DMS153 treated with DMSO at 0.1 percent for 48 hours (cell line): Measurements from ENCODE around the gene MRPL36.
"Not testable (repeated sequence)": the region's sequence is repeated elsewhere in the genome, so short reads cannot be mapped to it uniquely, and the experiment has no call there.

Experiments used
- DNase-seq: peaks from one replicate; lab custom pipeline; 2025; ENCODE audit not compliant: unreplicated experiment; lab: John Stamatoyannopoulos, UW

MRPL36 gene

DNA sequence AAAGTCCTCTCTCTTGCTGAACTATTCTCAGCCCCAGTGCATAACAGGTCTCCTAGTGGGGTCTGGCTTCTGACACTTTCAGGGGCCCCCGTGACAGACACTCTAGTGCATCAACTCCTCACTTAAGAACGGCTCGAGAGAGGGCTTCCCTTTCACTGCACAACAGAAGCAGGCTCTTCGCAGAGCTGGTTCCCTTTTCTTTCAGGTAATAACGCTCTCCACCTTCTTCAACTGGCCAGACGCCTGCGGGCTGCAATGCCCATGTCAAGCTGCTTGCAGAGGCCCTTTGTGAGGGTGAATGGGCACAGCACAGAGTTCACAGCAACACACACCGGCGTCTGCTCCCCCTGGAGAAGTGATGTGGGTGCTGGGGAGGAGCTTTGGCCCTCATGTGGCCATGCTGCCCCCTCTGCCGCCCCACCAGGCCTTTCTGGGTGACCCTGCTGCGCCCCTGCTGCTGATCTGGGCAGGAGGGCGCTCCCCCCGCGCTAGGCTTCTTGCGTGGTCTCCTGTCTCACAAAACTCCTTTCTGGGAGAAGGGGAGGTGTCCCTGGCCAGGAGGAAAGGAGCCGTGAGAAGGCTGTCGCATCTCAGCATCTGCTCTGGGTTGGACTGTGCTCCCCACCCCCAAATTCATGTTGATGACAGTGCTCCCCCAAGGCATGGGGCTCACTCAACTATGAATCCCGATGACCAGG is 2.4 kb downstream of the MRPL36 start:
- DNase-seq = no peak

DNA sequence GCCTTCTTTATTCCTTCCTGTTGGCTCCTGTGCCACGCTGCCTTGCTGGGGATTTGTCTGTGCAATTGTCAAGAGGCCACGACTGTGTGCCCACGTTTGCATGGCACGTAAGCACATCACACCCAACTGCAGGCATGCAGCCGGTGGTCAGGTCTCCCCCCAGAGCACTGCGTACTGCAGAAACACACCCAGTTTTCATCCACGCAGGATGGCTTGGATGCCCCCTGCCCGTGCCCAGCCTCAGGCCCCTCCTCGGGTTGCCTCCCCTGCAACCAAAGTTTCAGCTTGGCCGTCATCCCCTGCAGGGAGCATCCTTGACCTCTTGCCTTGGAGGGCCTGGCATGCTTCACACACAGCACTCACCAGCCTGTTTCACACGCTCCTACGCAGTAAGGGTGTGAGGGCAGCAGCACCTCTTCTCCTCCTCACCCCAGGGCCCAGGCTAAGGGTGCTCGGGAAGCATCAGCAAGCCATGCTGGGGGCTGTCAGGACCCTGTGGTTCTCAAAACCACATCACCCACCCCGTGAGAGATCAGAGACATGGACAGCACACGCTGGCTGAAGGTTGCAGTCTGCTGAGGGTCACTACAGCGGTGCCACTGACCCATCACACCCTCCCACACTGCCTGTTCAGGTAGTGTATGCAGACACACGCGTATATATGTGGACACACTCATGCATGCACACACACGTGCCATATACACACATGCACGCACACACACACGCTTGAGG is 3.1 kb downstream of the MRPL36 start:
- DNase-seq = no peak

DNA sequence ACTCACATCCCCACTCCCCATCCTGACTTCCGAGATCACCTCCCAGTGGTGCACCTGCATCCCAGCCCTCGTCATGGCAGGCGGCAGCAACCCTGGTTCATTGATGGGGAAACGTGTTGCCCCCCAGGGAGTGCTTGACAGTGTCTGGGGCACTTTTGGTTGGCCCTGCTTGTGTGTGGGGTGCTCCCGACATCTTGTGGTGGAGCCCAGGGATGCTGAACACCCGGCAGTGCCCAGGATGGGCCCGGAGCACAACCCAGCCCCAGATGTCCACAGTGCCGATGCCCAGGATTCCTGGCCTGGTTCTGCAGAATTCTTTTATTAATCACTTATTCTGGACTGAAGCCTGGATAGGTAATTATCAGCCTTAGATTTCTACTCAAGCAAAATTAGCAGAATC is 3.7 kb downstream of the MRPL36 start:
- DNase-seq = no peak

GRCh38 chr5:1795506-1795905 is 4.1 kb downstream of the MRPL36 start:
- no peak for DNase-seq

DNA sequence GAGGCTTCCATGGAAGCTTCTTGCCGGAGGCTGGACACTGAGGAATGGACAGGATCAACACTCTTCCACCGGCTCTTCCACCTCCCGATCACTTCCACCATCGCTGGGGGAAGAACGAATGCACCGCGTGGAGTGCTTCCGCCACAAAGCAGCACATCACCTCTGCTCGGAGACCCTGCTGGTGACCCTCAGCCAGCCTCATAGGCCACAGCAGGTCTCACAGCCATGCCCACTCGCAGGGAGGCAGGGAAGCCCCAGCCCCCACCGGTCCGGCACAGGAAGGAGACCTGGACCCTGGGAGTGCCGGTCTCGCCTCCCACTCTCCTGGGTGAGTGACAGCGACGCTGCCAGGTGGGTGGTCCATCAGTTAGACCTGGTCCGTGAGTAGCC is 4.7 kb downstream of the MRPL36 start:
- DNase-seq = no peak

DNA sequence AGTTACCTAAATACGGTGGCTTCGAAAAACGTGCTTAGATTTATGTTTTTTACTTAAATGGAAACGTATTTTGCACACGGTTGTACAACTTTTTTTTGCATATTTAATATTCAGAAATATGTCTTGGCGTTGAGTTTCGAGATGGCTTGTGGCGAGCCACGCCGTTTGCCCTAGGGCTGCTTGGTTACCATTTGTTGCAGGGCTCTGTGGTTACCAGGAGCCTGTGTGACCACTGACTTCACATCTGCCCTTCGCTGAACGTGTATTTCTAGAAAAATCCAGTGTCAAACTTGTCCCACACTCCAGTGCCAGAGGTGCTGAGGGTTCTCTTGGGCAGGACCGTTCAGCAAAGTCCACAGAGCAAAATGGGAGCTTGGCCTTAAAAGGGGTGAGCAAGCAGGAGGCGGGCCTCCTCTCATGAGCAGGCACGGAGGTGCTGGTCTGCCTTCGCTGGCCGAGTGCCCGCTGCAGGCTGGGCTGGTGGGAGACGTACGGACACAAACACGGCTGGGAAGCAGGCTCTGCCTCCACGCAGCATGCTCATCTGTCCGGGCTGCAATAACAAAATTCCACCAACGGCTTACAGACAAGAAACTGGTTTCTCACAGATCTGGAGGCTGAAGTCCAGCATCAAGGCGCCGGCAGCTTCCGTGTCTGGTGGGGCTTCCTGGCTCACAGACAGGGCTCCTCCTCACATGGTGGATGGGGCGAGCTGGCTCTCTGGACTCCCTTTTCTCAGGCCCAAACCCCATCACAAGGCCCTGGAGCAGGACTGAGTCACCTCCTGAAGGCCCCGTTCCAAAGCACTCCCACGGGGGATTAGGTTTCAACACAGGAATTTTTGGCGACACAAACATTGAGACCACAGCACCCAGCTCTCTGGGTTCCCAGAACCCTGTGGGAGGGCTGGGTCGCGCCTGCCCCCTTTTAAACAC is 5.4 kb downstream of the MRPL36 start:
- no peak for DNase-seq

DNA sequence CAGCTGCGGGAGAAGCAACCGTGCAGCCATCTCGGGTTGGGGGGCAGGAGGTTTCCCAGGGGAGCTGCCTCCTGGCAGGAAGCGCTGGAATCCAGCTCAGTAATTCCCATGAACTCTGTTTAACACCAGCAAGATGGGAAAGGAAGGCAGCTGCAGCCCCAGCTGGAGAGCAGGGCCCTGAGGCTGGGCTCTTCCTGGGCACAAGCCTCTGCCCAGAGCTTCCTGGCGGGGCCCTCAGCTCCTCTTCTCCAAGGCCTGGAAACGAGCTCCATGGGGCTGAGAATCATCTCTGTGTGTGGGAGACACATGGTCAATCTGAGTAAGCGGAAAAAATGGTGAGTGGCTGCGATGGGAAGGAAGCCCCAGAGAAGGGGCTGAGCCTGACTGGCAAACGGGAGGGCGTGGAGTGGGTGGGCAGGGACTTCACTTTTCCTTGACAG is 6.3 kb downstream of the MRPL36 start:
- DNase-seq = no peak

GRCh38 chr5:1792842-1793266 is 6.8 kb downstream of the MRPL36 start:
- DNase-seq = no peak

DNA sequence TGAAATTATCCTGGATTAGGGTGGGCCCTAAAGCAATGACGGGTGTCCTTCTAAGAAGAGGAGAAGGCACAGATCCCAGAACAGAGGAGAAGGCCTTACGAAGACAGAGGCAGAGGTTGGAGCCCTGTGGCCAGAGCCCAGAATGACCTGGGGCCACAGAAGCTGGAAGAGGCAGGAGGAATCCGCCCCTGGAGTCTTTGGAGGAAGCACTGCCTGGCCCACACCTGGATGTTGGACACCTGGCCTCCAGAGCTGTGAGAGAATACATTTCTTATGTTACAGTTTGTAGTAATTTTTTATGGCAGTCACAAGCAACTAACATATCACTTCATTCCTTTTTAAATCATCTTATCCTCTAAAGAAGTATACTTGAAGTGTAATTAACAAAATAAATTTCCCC is 8.5 kb downstream of the MRPL36 start:
- no peak for DNase-seq

DNA sequence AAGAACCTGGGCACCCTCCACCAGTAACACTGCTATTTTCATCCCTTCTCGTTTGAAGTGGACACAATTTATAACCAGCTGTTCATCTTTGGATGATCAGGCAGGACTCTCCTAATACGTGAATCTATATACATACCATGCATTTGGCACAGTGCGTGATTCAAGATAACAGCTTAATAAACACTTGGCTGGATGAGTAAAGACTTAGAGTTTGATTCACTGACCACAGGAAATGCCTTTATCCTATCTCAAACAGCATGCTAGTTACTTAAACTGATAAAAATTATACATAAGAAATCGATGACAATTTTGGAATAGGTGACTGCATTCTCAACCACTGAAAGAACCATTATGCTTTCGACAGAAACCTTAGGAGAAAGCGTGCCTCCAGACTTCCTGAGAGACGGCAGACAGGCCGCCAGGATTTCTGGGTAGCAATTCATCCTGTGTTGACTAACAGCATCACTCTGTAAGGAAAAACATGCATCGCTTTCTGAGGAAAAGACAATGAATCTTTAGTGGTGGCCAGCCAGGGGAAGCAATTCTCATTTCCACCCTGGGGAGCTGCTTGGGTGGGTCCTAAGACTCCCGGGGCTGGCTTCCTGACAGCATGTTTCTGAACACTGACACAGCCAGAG is 9.7 kb downstream of the MRPL36 start:
- no peak for DNase-seq

GRCh38 chr5:1789438-1789833 is 10.2 kb downstream of the MRPL36 start:
- DNase-seq = not testable (repeated sequence)

DNA sequence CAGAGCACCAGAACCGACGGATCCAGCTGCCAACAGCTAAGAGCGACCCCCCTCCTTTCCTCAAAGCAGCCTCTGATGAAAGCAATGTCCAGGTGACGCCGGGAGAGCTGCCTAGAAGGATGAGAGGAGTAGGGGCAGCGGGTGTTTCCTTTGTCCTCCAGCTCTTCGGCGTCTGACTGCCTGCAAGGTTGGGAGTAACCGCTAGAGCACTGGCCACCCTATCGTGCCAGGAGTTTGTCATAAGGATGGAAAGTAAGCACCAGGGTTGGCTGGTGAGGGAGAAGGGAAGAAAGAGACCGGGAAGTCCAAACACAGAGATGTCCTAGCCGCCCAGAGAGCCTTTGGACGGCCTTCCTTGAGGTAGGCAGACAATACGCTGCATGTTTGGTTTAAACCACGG is 10.8 kb downstream of the MRPL36 start:
- no peak for DNase-seq

DNA sequence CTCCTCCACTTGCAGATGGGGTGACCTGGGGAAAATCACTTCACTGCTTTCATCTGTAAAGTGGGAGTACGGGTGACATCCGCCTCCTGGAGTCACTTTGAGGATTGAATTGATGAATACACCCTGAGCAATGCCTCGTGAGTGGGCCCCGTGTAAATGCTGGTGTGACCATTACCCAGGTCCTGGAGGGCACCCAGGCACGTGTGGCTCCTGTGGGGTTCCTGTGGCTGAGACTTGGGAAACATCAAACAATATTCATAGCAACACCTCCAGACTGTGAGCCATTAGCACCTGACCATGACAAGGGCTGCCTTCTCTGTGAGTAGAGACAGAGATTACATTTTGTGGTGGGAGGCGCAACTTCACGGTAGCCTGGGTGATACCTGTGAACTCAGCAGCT is 11.4 kb downstream of the MRPL36 start:
- DNase-seq = no peak

DNA sequence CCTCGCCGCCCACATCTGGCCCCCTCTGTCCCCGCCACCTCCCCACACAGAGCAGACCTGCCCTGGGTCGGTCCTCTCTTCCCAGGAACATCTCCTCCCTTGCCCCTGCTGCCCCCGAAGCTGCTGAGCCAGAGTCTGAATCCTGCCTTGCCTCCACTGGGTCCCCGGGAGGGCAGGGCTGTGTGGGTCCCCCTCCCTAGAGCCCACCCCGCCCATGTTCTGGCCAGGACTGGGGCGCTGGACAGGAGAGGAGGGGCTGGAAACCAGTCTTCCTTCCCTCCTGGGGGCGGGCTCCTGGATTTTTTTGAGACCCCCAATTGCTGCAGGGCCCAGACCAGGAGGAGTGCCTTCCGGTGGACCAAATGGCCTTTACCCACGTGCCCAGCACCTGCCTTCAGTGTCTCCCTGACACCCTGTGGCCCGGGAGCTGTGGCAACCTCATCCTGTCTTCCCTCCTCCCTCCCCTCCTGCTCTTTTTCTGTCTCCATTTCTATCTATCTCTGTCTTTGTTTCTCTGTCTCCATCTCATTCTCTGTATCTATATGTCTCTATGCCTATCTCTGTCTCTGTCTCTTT is 12.1 kb downstream of the MRPL36 start:
- DNase-seq = no peak

GRCh38 chr5:1786621-1787471 is 12.8 kb downstream of the MRPL36 start:
- no peak for DNase-seq

DNA sequence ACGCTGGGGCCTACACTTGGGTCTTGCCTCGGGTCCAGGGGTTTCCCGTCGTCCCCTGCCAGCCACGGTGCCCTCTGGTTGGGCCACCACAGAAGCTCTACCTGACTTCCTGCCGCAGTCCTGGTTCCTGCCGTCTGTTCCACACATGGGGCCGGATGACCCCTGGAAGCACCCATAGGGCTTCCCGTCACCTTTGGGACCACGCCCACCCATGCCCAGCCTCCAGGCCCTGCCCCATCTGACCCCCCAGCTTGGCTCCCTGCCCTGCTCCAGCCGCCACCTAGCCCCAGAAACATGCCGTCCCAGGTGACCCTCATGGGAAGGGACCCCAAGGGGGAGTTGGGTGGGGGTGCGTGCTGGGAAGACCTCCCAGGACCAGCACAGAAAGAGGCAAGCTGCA is 13.7 kb downstream of the MRPL36 start:
- no peak for DNase-seq

GRCh38 chr5:1785062-1785461 is 14.6 kb downstream of the MRPL36 start:
- DNase-seq = no peak

- DNase-seq = no peak
Measured at GRCh38 chr5:1784197-1785050, 15.2 kb downstream of the MRPL36 start.

DNA sequence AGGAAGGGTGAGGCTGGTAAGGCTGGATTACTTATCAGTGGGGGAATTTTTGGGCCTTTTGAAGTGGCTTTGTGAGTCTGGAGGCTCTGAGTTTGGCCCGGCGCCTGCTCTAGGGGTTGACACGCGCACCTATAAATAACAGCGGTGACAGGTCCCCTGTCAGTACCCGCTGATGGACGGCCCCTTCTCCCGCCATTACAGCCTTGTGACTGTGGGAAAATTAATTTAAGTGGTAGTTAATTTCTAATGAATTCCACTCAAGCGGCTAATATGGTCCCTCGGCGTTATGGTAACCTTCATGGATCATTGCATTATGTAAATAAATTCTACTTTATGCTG is 16.5 kb downstream of the MRPL36 start:
- DNase-seq = no peak
